Activated CD4-positive, CD25-positive, alpha-beta regulatory T cell treated with anti-CD3 and anti-CD28 coated beads, Interleukin-2, amount 50 U/mL, for 24 hours (primary cell): ENCODE measurements around the gene SLC8A1.

Experiments
- ATAC-seq, 2 donors: fragments of 150-1000 bp; cut with Tn5 transposase; one replicate each; pipeline ENCODE4 v1.10.0; 2021; ENCODE audit warnings: mild to moderate bottlenecking in 1 of 2, moderate library complexity in 1 of 2

Gene SLC8A1

GRCh38 chr2:40129725-40130124 is 322.2 kb downstream of the SLC8A1 start:
- no peak for ATAC-seq

- ATAC-seq, result no peak
Observed at GRCh38 chr2:40128796-40129195, 323.1 kb downstream of the SLC8A1 start.

- ATAC-seq, result no peak
Observed at GRCh38 chr2:40127890-40128557, 323.9 kb downstream of the SLC8A1 start.

- no peak for ATAC-seq
Observed at GRCh38 chr2:40127146-40127545, 324.7 kb downstream of the SLC8A1 start.

GRCh38 chr2:40126006-40126405 is 325.9 kb downstream of the SLC8A1 start:
- no peak for ATAC-seq

GRCh38 chr2:40123746-40124145 is 328.1 kb downstream of the SLC8A1 start:
- no peak for ATAC-seq

GRCh38 chr2:40123326-40123725 is 328.6 kb downstream of the SLC8A1 start:
- no peak for ATAC-seq

- ATAC-seq, result no peak
Observed at GRCh38 chr2:40120957-40121356, 330.9 kb downstream of the SLC8A1 start.

- ATAC-seq, result no peak
Observed at GRCh38 chr2:40120026-40120425, 331.9 kb downstream of the SLC8A1 start.

GRCh38 chr2:40118622-40119021 is 333.3 kb downstream of the SLC8A1 start:
- no peak for ATAC-seq

GRCh38 chr2:40115894-40116293 is 336.0 kb downstream of the SLC8A1 start:
- ATAC-seq, result no peak

GRCh38 chr2:40115348-40115747 is 336.5 kb downstream of the SLC8A1 start:
- no peak for ATAC-seq

- ATAC-seq, result no peak
Observed at GRCh38 chr2:40113997-40114396, 337.9 kb downstream of the SLC8A1 start.

GRCh38 chr2:40113272-40113968 is 338.5 kb downstream of the SLC8A1 start:
- no peak for ATAC-seq

GRCh38 chr2:40109381-40109780 is 342.5 kb downstream of the SLC8A1 start:
- no peak for ATAC-seq

GRCh38 chr2:40108851-40109250 is 343.0 kb downstream of the SLC8A1 start:
- ATAC-seq, result no peak

- no peak for ATAC-seq
Observed at GRCh38 chr2:40106061-40106460, 345.8 kb downstream of the SLC8A1 start.

- no peak for ATAC-seq
Observed at GRCh38 chr2:40105593-40105992, 346.3 kb downstream of the SLC8A1 start.

- no peak for ATAC-seq
Observed at GRCh38 chr2:40103590-40103989, 348.3 kb downstream of the SLC8A1 start.

- no peak for ATAC-seq
Observed at GRCh38 chr2:40103163-40103562, 348.7 kb downstream of the SLC8A1 start.

- ATAC-seq, result no peak
Observed at GRCh38 chr2:40102447-40102846, 349.4 kb downstream of the SLC8A1 start.

GRCh38 chr2:40101131-40101575 is 350.7 kb downstream of the SLC8A1 start:
- no peak for ATAC-seq

GRCh38 chr2:40100676-40101075 is 351.2 kb downstream of the SLC8A1 start:
- ATAC-seq, result no peak

GRCh38 chr2:40098786-40099470 is 353.0 kb downstream of the SLC8A1 start:
- no peak for ATAC-seq
